ENCODE results near the gene UPK2. TPM values are rescaled to one million over a fixed set of nuclear protein-coding genes. Genes with fewer than 3 reads are reported as not detected.
A peak's percentile ranks its signal among the peaks of the same experiment; 100 is the strongest.

Gene UPK2
- total and polyA plus RNA-seq, 2 of the 13 experiments (the other 11 are each of a cell fraction or from before 2014, with no cell fraction given): not detected

DNA sequence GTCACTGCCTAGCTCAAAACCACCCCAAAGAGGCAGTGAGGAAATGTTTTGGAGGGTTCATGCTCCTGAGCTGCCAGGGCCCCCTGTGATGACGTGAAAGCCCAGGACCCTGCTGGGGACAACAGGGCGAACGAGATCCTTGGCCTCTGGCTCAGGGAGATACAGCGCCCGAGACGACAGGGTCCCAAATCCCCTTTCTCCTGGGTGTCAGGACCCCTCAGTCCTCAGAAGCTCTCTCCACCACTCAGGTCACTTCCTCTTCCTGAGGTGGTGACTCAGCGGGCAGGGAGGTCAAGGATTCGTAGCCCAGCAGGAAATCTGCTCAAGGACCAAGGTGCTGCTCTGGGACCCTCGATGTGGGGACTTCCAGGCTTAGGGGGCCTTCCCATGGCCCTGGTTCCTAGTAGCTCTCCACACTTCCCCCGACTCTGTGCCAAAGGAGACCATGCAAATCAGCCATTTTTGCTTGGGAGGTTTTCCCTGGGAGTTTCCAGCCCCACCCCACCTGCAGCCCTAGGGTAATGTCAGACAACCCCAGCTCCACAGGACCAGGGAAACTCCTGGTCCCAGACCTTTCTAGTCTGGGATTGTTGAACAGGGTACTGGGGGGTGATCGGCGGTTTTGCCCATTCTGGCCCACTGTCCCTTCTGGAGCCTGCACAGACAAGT lies 43.2 kb upstream of the UPK2 start (continued):
- no peak for TF ChIP-seq SUZ12 (IDR thresholded peaks at IDR 0.05; ENCODE audit: low read depth, low read length)
- TF ChIP-seq SAFB2 (CRISPR knock-in tag; IDR thresholded peaks at IDR 0.05; ENCODE audit: borderline replicate concordance, low read depth): no peak
- TF ChIP-seq HOXA5 (CRISPR knock-in tag; IDR thresholded peaks at IDR 0.05): no peak
- TF ChIP-seq, protein P1, sequence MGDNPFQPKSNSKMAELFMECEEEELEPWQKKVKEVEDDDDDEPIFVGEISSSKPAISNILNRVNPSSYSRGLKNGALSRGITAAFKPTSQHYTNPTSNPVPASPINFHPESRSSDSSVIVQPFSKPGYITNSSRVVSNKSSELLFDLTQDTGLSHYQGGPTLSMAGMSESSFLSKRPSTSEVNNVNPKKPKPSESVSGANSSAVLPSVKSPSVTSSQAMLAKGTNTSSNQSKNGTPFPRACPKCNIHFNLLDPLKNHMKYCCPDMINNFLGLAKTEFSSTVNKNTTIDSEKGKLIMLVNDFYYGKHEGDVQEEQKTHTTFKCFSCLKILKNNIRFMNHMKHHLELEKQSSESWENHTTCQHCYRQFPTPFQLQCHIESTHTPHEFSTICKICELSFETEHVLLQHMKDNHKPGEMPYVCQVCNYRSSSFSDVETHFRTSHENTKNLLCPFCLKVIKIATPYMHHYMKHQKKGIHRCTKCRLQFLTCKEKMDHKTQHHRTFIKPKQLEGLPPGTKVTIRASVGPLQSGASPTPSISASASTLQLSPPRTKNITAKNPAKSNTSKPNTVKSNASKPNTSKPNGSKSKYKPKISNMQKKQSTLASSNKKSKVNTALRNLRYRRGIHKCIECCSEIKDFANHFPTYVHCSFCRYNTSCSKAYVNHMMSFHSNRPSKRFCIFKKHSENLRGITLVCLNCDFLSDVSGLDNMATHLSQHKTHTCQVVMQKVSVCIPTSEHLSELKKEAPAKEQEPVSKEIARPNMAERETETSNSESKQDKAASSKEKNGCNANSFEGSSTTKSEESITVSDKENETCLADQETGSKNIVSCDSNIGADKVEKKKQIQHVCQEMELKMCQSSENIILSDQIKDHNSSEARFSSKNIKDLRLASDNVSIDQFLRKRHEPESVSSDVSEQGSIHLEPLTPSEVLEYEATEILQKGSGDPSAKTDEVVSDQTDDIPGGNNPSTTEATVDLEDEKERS (CRISPR knock-in tag; IDR thresholded peaks at IDR 0.05): no peak
- TF ChIP-seq ZNF234 (CRISPR knock-in tag; conservative IDR thresholded peaks at IDR 0.05): no peak
- TF ChIP-seq, protein P2, sequence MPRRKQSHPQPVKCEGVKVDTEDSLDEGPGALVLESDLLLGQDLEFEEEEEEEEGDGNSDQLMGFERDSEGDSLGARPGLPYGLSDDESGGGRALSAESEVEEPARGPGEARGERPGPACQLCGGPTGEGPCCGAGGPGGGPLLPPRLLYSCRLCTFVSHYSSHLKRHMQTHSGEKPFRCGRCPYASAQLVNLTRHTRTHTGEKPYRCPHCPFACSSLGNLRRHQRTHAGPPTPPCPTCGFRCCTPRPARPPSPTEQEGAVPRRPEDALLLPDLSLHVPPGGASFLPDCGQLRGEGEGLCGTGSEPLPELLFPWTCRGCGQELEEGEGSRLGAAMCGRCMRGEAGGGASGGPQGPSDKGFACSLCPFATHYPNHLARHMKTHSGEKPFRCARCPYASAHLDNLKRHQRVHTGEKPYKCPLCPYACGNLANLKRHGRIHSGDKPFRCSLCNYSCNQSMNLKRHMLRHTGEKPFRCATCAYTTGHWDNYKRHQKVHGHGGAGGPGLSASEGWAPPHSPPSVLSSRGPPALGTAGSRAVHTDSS (CRISPR knock-in tag; conservative IDR thresholded peaks at IDR 0.05): no peak
- no peak for TF ChIP-seq RBFOX2 (IDR thresholded peaks at IDR 0.05; ENCODE audit: low read depth, low read length)
- TF ChIP-seq, protein P3, sequence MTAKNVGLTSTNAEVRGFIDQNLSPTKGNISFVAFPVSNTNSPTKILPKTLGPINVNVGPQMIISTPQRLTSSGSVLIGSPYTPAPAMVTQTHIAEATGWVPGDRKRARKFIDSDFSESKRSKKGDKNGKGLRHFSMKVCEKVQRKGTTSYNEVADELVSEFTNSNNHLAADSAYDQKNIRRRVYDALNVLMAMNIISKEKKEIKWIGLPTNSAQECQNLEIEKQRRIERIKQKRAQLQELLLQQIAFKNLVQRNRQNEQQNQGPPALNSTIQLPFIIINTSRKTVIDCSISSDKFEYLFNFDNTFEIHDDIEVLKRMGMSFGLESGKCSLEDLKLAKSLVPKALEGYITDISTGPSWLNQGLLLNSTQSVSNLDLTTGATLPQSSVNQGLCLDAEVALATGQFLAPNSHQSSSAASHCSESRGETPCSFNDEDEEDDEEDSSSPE (CRISPR knock-in tag; IDR thresholded peaks at IDR 0.05): no peak
- TF ChIP-seq RARA (CRISPR knock-in tag; IDR thresholded peaks at IDR 0.05): 0 out of 2 replicates have a peak, but pooled peaks have one; percentile 8
- no peak for TF ChIP-seq ZSCAN12 (CRISPR knock-in tag; IDR thresholded peaks at IDR 0.05)
- peak; percentile 17 for TF ChIP-seq YY1 (IDR thresholded peaks at IDR 0.05; ENCODE audit: insufficient read depth, insufficient replicate concordance, low read depth, low read length)
- no peak for TF ChIP-seq CBX5 (CRISPR knock-in tag; IDR thresholded peaks at IDR 0.05; ENCODE audit: borderline replicate concordance)
- TF ChIP-seq, protein P4, sequence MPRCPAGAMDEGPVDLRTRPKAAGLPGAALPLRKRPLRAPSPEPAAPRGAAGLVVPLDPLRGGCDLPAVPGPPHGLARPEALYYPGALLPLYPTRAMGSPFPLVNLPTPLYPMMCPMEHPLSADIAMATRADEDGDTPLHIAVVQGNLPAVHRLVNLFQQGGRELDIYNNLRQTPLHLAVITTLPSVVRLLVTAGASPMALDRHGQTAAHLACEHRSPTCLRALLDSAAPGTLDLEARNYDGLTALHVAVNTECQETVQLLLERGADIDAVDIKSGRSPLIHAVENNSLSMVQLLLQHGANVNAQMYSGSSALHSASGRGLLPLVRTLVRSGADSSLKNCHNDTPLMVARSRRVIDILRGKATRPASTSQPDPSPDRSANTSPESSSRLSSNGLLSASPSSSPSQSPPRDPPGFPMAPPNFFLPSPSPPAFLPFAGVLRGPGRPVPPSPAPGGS (CRISPR knock-in tag; IDR thresholded peaks at IDR 0.05): no peak
- TF ChIP-seq ZFP41 (CRISPR knock-in tag; IDR thresholded peaks at IDR 0.05; ENCODE audit: borderline replicate concordance): no peak
- TF ChIP-seq ZZZ3 (CRISPR knock-in tag; IDR thresholded peaks at IDR 0.05; ENCODE audit: borderline replicate concordance): no peak

Data from HepG2 (cell line).